Right forelimb (tissue), 1 donor: ENCODE measurements around the gene SSH2.
"Not testable (repeated sequence)": the region's sequence is repeated elsewhere in the genome, so short reads cannot be mapped to it uniquely, and the experiment has no call there.

Experiments
- DNase-seq: peaks from one replicate; pipeline ENCODE4 v3.0.0-alpha.2; 2018

SSH2 gene

GRCh38 chr17:29726715-29727252, 203.2 kb downstream of the SSH2 start:
- DNase-seq: no peak

GRCh38 chr17:29725408-29725807, 204.6 kb downstream of the SSH2 start:
- DNase-seq: not testable (repeated sequence)

DNA sequence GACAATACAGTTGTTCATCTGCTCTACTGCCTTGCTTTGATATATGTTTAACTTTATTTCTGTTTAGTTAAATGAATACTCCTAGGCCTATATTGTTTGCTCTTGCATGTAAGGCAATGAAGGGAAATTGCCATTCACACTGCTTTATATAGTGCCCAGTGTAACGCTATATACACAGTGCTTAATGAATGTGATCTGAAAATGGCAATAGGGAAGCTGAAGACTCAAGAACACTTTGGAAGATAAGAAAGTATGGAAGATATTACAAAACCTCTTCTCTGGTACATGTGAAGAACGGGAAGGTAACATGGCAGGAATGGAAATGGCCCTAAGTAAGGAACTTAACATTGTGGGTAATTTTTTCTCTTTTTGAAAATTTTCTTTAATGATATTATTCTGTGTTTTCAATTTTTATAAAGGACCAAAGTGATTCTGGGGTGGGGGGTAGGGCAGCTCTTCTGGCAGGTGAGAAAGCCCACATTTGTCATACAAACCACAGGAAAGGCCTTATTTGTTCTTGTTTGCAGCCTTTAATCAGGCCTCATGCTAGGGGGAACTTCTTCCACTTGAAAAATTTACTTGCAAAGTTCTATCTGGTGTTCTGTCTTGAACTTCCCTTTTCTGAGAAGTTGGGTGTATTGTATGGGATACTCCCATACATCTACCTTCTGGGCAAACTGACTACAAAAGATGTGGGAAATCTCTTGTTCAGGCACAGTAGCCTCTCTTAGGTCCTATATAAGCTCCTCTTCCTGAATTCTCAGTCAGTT, 206.6 kb downstream of the SSH2 start:
- DNase-seq: no peak

DNA sequence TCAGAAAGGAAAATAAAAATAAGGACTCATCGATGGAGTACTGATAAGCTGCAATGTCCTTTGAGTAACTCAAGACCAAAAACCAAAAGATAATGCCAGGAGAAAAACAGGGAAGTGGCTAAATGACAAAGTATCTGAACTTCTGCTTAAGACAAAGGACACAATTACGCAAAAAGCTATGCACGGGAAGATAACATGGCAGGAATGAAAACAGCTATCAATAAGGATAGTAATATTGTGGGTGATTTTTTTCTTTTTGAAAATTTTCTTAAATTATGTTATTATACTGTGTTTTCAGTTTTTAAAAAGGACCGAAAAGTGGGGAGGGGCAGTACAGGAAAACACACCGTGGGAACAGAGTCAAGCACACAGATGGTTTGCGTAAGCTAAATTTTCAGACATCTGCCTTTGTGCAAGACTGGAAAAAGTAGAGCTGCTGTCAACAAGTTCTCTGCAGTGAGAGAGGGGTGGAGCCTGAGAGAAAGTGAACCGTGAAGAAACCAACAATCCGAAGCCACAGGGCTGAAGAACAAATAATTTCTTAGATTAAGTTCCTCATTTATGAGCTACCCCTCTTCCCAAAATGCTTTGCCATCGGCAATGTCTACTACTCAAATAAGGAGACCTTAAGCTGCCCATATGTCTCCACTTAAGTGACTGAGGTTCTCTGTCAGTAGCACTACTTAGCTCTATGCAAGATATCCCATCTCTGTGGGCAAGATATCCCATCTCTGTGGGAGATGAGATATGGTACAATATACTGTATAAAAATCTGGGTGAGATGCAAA, 207.4 kb downstream of the SSH2 start:
- no peak for DNase-seq

GRCh38 chr17:29720551-29720950, 209.5 kb downstream of the SSH2 start:
- DNase-seq: no peak

DNA sequence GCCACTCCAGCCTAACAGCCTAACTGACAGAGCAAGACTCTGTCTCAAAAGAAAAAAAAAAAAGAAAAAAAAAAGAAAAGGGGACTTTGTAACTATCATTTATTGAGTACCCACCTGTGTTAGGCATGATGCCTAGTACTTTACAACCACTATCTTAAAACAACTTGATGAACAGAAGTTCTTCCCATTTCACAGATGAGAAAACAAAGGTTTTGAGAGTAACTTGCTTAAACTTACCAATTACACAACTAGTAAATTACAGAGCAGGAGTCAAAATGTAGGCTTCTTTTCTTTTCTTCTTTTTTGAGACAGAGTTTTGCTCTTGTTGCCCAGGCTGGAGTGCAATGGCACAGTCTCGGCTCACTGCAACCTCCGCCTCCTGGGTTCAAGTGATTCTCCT, 210.6 kb downstream of the SSH2 start:
- no peak for DNase-seq

DNA sequence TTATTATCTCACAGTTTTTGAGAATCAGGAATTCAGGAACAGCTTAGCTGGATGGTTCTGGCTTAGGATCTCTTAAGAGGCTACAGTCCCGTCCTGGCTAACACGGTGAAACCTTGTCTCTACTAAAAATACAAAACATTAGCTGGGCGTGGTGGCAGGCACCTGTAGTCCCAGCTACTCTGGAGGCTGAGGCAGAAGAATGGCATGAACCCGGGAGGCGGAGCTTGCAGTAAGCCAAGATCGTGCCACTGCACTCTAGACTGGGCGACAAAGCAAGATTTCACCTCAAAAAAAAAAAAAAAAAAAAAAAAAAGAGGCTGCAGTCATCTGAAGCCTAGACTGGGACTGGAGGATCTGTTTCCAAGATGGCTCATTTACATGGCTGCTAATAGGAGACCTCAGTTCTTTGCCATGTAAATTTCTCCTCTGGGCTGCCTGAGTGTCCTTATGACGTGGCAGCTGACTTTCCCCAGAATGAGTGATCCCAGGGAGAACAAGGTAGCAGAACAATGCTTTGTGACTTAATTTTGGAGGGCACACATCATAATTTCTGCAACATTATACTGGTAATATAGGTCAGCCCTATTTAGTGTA, 211.5 kb downstream of the SSH2 start:
- no peak for DNase-seq

GRCh38 chr17:29717817-29718216, 212.2 kb downstream of the SSH2 start:
- DNase-seq: no peak

DNA sequence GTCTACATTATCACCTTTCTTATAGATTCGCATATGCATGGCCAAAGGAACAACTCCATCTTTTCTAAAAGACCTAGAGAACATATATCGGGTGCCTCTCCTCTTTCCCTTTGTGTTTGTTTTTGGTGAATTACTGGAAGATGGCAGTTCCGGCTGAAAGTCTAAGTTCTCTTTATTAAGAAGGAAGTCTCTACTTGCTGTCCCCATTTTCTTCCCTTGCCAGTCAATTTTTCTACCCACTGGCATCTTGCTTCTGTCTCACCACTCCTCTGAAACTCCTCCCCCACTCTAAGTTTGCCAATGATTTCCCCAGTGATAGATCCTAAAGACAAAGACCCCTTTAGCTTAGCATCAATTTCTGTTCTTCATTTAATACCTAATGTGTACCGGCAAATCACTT, 213.5 kb downstream of the SSH2 start:
- DNase-seq: no peak

- no peak for DNase-seq
Measured at GRCh38 chr17:29715680-29716079, 214.3 kb downstream of the SSH2 start.

DNA sequence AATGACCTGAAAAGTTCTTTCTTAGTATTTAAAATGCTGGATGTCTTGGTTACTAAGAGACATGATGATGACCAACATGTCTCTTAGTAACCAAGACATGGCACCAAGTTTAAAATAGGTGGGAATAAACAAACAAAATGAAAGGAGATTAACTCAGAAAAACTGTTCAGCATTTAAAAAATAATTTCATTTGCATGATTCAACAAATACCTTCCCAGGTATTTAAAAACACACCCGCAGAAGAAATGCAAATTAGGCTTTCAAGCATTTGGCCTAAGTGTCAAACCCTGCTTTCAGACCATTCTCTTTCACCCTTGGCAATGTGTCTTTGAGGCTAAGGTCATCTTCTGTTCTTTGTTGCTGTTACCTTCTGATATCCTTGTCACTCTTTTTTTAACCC, 215.9 kb downstream of the SSH2 start:
- DNase-seq: no peak

- DNase-seq: no peak
Measured at GRCh38 chr17:29713626-29714025, 216.4 kb downstream of the SSH2 start.

DNA sequence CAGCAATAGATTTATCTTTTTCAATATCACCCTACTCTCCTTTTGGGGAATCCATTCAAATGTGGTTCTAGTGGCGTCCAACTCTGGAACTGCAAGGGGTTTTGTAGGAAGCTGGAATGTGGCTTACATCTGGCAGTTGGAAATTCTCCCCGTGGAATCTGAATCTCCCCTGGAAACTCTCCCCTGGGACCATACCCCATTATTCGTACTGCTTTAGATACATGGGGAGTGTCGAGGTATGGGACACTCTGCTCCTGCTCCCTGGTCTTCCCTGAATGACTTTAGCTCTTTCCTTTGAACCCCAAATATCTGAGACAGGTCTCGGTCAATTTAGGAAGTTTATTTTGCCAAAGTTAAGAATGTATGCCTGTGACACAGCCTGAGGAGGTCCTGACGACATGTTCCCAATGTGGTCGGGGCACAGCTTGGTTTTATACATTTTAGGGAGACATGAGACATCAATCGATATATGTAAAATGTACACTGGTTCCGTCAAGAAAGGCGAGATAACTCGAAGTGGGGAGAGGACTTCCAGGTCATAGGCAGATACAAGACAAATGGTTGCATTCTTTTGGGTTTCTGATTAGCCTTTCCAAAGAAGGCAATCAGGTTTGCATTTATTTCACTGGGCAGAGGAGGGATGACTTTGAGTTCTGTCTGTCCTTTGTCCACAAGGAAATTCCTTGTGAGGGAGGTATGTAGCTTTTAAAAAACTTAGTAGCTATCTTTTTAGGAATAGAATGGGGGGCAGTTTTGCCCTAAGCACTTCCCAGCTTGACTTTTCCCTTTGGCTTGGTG, 218.2 kb downstream of the SSH2 start:
- DNase-seq: no peak

DNA sequence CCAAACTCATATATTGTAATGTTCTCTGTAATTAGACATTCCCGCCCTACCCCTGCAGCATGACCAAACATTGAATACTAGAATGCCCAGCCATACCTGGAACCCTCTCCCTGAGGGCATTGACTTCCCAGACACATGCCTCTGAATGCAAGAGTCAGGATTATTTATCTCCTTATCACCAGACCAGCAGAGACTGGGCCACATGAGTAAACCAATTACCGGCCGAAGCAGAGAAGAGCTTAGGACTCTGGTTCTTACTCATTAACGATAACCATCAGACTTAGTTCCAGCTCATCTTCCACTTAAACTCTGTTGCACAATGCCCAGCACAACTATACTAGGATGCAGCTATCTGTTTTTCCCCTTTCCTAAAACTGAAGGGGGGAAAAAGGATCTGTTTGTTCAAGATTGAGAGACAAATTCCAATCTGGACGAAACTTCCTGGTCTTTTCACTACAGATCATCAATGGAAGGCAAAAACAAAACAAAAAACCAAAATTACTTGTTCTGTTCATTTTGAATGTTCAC, 219.1 kb downstream of the SSH2 start:
- DNase-seq: no peak

- DNase-seq: no peak
Measured at GRCh38 chr17:29710520-29710884, 219.5 kb downstream of the SSH2 start.

GRCh38 chr17:29709866-29710519, 220.0 kb downstream of the SSH2 start:
- DNase-seq: no peak

DNA sequence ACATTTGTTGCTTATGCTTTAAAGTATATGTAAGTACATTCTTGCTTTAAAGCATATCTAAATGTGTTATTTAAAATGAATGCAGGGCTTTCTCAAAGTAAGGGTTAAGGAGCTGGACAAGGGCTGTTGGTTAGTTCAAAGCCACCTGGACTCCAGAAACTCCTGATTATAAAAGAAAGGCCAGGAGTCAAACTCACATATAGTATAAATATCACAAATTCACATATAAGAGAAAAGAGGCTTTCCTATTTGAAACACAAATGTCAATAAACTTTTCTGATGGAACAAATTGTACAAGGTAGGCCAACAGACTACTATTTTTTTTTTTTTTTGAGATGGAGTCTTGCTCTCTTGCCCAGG, 222.8 kb downstream of the SSH2 start:
- DNase-seq: no peak

DNA sequence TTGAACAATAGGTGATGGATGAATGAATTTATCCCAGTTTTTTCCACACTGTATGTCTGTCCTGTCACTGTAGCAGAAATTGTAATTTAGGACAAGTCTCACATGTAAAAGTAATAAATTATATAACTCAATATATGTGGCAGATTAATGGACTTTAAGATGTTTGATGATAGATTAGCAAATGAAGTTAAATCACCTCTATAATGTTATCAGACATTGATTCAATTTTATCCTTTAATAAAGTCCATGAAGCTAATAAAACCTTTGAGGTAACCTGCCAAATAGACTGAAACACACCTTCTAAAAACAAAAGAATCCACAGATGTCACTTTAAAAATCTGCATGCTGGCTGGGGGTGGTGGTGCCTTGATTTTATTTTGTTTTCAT, 224.0 kb downstream of the SSH2 start:
- no peak for DNase-seq

- DNase-seq: no peak
Measured at GRCh38 chr17:29705386-29705785, 224.6 kb downstream of the SSH2 start.

DNA sequence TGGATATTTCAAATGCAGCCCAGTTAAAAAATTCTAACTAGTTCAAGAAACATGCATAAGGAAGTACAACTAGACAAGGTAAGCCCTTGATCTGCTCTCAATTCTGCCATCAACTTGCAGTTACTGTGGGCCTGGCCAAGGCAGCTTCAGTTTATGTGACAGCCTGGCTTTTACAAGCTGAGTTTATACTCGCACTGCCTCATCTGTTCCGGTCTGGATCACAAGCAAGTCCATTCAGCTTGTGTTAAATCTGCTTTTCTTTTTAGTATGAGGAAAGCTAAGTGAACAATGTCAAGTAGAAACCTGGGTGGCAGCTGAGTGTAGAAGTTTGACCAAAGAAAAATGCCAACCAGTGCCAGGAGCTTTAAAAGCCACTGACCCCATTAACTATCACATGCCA, 230.7 kb downstream of the SSH2 start:
- DNase-seq: no peak

DNA sequence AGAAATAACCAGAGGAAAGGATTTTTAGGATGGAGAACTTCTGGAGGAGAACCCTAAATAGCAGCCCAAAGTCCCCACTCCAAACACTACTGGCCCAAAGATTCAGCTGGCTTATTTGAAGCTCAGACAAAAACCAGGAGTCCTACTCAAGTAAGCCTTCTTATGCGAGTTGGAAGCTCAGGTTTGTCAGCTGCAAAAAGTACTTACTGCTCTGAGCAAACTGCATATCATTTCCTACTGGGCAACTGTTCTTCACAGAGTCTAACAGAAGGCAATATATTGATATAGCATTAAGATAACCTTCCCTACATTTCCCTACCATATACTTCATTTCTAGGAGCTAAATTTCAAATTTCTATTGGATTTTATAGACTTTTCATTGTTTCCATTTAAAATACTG, 231.2 kb downstream of the SSH2 start:
- DNase-seq: no peak
